Neural progenitor cell (in vitro differentiated cells): ENCODE data around the gene TMEM114.

Experiments
- EZH2 ChIP-seq: fragments of 200-600 bp; sonication (generic); IDR thresholded peaks from 2 replicates; pipeline ENCODE4 v1.6.1; 2017; ENCODE audit warnings: antibody characterized with exemption, mild to moderate bottlenecking, moderate library complexity
- TF ChIP-seq, protein P1 (sequence below): fragments of 200-600 bp; sonication (generic); IDR thresholded peaks from 2 replicates; pipeline ENCODE4 v1.5.1; 2017; ENCODE audit warnings: antibody characterized with exemption, mild to moderate bottlenecking

DNA sequence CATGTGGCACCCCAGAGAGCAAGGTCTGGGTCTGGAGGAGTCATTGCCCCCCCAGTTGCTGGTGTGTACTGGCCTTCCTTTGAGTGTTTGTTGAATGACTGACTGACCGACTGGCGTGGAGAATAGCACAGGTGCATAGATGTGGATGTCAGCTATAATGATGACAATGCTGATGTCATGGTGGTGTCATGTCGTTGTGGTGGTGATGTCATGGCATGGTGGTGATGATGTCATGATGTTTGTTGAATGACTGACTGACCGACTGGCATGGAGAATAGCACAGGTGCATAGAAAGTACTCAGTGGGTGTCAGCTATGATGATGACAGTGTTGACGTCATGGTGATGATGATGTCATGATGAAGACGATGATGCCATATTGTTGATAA lies 22.1 kb downstream of the TMEM114 start:
- TF ChIP-seq, protein P1, sequence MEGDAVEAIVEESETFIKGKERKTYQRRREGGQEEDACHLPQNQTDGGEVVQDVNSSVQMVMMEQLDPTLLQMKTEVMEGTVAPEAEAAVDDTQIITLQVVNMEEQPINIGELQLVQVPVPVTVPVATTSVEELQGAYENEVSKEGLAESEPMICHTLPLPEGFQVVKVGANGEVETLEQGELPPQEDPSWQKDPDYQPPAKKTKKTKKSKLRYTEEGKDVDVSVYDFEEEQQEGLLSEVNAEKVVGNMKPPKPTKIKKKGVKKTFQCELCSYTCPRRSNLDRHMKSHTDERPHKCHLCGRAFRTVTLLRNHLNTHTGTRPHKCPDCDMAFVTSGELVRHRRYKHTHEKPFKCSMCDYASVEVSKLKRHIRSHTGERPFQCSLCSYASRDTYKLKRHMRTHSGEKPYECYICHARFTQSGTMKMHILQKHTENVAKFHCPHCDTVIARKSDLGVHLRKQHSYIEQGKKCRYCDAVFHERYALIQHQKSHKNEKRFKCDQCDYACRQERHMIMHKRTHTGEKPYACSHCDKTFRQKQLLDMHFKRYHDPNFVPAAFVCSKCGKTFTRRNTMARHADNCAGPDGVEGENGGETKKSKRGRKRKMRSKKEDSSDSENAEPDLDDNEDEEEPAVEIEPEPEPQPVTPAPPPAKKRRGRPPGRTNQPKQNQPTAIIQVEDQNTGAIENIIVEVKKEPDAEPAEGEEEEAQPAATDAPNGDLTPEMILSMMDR, result no peak
- TF ChIP-seq EZH2, result no peak
